Epithelial cell of proximal tubule (primary cell): ENCODE data around the gene WNT3. TPM values are rescaled to one million over a fixed set of nuclear protein-coding genes. Genes with fewer than 3 reads are reported as not detected.
"Not testable (repeated sequence)": the region's sequence is repeated elsewhere in the genome, so short reads cannot be mapped to it uniquely, and the experiment has no call there.

ENCODE experiments used
- DNase-seq: peaks from one replicate; pipeline ENCODE4 v3.0.0-alpha.2; 2011; ENCODE audit warnings: low read depth
- H3K4me3 ChIP-seq: 2 replicates; pipeline ENCODE4 v1.5.1; 2011; ENCODE audit warnings: low read depth, mild to moderate bottlenecking, low read length
- CTCF ChIP-seq: conservative IDR thresholded peaks from 2 replicates; pipeline ENCODE4 v1.5.1; 2012; ENCODE audit warnings: low read depth, mild to moderate bottlenecking, low read length
- total RNA-seq: library from RNA; depleted of rRNA; stranded (reverse); fragments of >200 nt; gene quantifications from 2 replicates; pipeline ENCODE4 v1.2.3, GENCODE V29; 2015

Gene WNT3
- total RNA-seq, 1 donor from 2014 or later: 1.6 TPM

- DNase-seq: no peak
- no peak for TF ChIP-seq CTCF
- no peak overlapping the region for H3K4me3 ChIP-seq
Measured at GRCh38 chr17:46794318-46794717, 24.2 kb downstream of the WNT3 start.

- no peak overlapping the region for H3K4me3 ChIP-seq
- no peak for TF ChIP-seq CTCF
- no peak for DNase-seq
Measured at GRCh38 chr17:46793541-46793940, 25.0 kb downstream of the WNT3 start.

- not testable (repeated sequence) for DNase-seq, H3K4me3 ChIP-seq
Measured at GRCh38 chr17:46793023-46793422, 25.5 kb downstream of the WNT3 start.

- TF ChIP-seq CTCF: no peak
- DNase-seq: no peak
- no peak overlapping the region for H3K4me3 ChIP-seq
Measured at GRCh38 chr17:46792071-46792470, 26.4 kb downstream of the WNT3 start.

GRCh38 chr17:46791531-46791930 is 27.0 kb downstream of the WNT3 start:
- no peak for TF ChIP-seq CTCF
- no peak for DNase-seq
- no peak overlapping the region for H3K4me3 ChIP-seq

GRCh38 chr17:46790216-46790615 is 28.3 kb downstream of the WNT3 start:
- H3K4me3 ChIP-seq: no peak overlapping the region
- DNase-seq: no peak
- no peak for TF ChIP-seq CTCF

GRCh38 chr17:46789610-46790009 is 28.9 kb downstream of the WNT3 start:
- H3K4me3 ChIP-seq: no peak overlapping the region
- no peak for TF ChIP-seq CTCF
- no peak for DNase-seq

GRCh38 chr17:46788796-46789195 is 29.7 kb downstream of the WNT3 start:
- TF ChIP-seq CTCF: no peak
- DNase-seq: no peak
- H3K4me3 ChIP-seq: no peak overlapping the region
